HepG2 (cell line): Measurements from ENCODE around the gene LAPTM4A. TPM values are rescaled to one million over a fixed set of nuclear protein-coding genes. Genes with fewer than 3 reads are reported as not detected.

Experiments used
- FLYWCH1 ChIP-seq: sonication (generic); formaldehyde crosslinking; IDR thresholded peaks from 2 replicates; pipeline ENCODE4 v1.8.1; 2023; ENCODE audit warnings: mild to moderate bottlenecking, missing genetic modification reagents
- FOSL2 ChIP-seq: sonication (generic); formaldehyde crosslinking; IDR thresholded peaks from 2 replicates; pipeline ENCODE4 v1.4.0; 2020; ENCODE audit warnings: missing genetic modification reagents
- GABPA ChIP-seq, 2 experiments: IDR thresholded peaks; 2 replicates each; pipeline ENCODE4 v1.6.1; 2011 to 2016; ENCODE audit warnings: low read depth in 2 of 2, low read length in 1 of 2, missing biosample characterization in 1 of 2, missing genetic modification characterization in 1 of 2
- HNF1A ChIP-seq, 2 experiments: sonication (generic) in 1 of 2; formaldehyde crosslinking in 1 of 2; IDR thresholded peaks; 2 replicates each; pipeline versions ENCODE4 v1.4.0 to v1.6.1; 2016 to 2020; ENCODE audit warnings: borderline replicate concordance in 1 of 2, low read depth in 1 of 2, mild to moderate bottlenecking in 1 of 2, missing genetic modification reagents in 1 of 2
- KAT8 ChIP-seq: IDR thresholded peaks from 2 replicates; pipeline ENCODE4 v1.6.1; 2016; ENCODE audit warnings: missing genetic modification reagents, missing compliant biosample characterization
- MYNN ChIP-seq: sonication (generic); formaldehyde crosslinking; IDR thresholded peaks from 2 replicates; pipeline ENCODE4 v1.4.0; 2020; ENCODE audit warnings: mild to moderate bottlenecking, low read depth, missing genetic modification reagents
- NR1H2 ChIP-seq: sonication (generic); formaldehyde crosslinking; IDR thresholded peaks from 2 replicates; pipeline ENCODE4 v1.8.1; 2022; ENCODE audit warnings: low read depth, missing genetic modification reagents, borderline replicate concordance
- PBX3 ChIP-seq: sonication (generic); formaldehyde crosslinking; IDR thresholded peaks from 2 replicates; pipeline ENCODE4 v1.8.1; 2023; ENCODE audit warnings: missing genetic modification reagents, inconsistent platforms, borderline replicate concordance
- PHB2 ChIP-seq: fragments of 450-650 bp; IDR thresholded peaks from 2 replicates; pipeline ENCODE4 v1.6.1; 2018; ENCODE audit not compliant: partially characterized antibody
- PRDM10 ChIP-seq: sonication (generic); formaldehyde crosslinking; IDR thresholded peaks from 2 replicates; pipeline ENCODE4 v1.4.0; 2020; ENCODE audit warnings: low read depth, missing genetic modification reagents
- SNAPC5 ChIP-seq: sonication (generic); formaldehyde crosslinking; IDR thresholded peaks from 2 replicates; pipeline ENCODE4 v1.8.1; 2023; ENCODE audit warnings: mild to moderate bottlenecking, missing genetic modification reagents, borderline replicate concordance
- SPEN ChIP-seq: sonication (generic); formaldehyde crosslinking; IDR thresholded peaks from 2 replicates; pipeline ENCODE4 v1.5.1; 2020; ENCODE audit warnings: low read depth, mild to moderate bottlenecking, missing genetic modification reagents
- ZNF367 ChIP-seq: sonication (generic); formaldehyde crosslinking; IDR thresholded peaks from 2 replicates; pipeline ENCODE4 v1.4.0; 2020; ENCODE audit warnings: missing genetic modification reagents, borderline replicate concordance
- ZNF740 ChIP-seq: sonication (generic); formaldehyde crosslinking; IDR thresholded peaks from 2 replicates; pipeline ENCODE4 v1.4.0; 2020; ENCODE audit warnings: missing genetic modification reagents
- ZNF770 ChIP-seq: sonication (generic); formaldehyde crosslinking; IDR thresholded peaks from 2 replicates; pipeline ENCODE4 v1.5.0; 2020; ENCODE audit warnings: mild to moderate bottlenecking, missing genetic modification reagents
- polyA plus RNA-seq, 8 experiments: library from polyadenylated mRNA; depleted of rRNA in 3 of 8; stranded (reverse) in 7 of 8; unstranded in 1 of 8; fragments of >200 nt; fragmentation: Illumina TruSeq in 4 of 8; extraction: Trizol in 4 of 8; gene quantifications; 2 replicates each; pipeline versions ENCODE4 v1.2.1 to v1.2.3, GENCODE V29; 2011 to 2016; ENCODE audit warnings: low read depth in 4 of 8, missing spikeins in 1 of 8, mixed read lengths in 1 of 8; ENCODE audit not compliant: insufficient read depth in 1 of 8
- total RNA-seq, 5 experiments: library from RNA; depleted of rRNA; stranded (reverse); fragments of >200 nt; fragmentation: Illumina TruSeq; extraction: Trizol; gene quantifications; 2 replicates each; pipeline ENCODE4 v1.2.3, GENCODE V29; 2016; ENCODE audit warnings: low read depth in 1 of 5

LAPTM4A gene
- total and polyA plus RNA-seq, 2 of the 13 experiments (the other 11 are each of a cell fraction or from before 2014, with no cell fraction given), result 116 to 558 TPM

- TF ChIP-seq PRDM10 (0 out of 2 replicates have a peak, but pooled peaks have one; percentile 10), KAT8 (CRISPR knock-in tag) (0 out of 2 replicates have a peak, but pooled peaks have one; percentile 11), NR1H2 (CRISPR knock-in tag) (no peak), FLYWCH1 (CRISPR knock-in tag) (no peak), SNAPC5 (CRISPR knock-in tag) (no peak), FOSL2 (CRISPR knock-in tag) (no peak), MYNN (CRISPR knock-in tag) (no peak), HNF1A (IDR thresholded peaks at IDR 0.05; ENCODE audit: low read depth) (no peak), HNF1A (CRISPR knock-in tag; IDR thresholded peaks at IDR 0.05; ENCODE audit: borderline replicate concordance) (no peak), ZNF367 (no peak), SPEN (CRISPR knock-in tag) (no peak), PHB2 (no peak), ZNF740 (CRISPR knock-in tag) (no peak), PBX3 (no peak), GABPA (IDR thresholded peaks at IDR 0.05; ENCODE audit: low read depth, low read length) (no peak), GABPA (CRISPR knock-in tag; IDR thresholded peaks at IDR 0.05; ENCODE audit: low read depth) (no peak), ZNF770 (peak; percentile 94)
Observed at GRCh38 chr2:20072436-20073158, 21.2 kb upstream of the LAPTM4A start (continued).
